Stimulated activated effector memory CD8-positive, alpha-beta T cell treated with anti-CD3 and anti-CD28 coated beads, Interleukin-12 subunit alpha, Interleukin-12 subunit beta, amount 100 ng/mL, for 72 hours (primary cell): ENCODE measurements around the gene OSBPL5.

Experiments used
- ATAC-seq: fragments of 150-1000 bp; cut with Tn5 transposase; 2 replicates; pipeline ENCODE4 v1.10.0; 2021
- DNase-seq, 2 donors: peaks; one replicate each; pipeline ENCODE4 v3.0.0; 2021 to 2022; ENCODE audit warnings: low spot score in 2 of 2
- H3K27ac Mint-ChIP-seq: one replicate; pipeline ENCODE4 v1.8.0; 2022; ENCODE audit warnings: mild to moderate bottlenecking, mixed read lengths
- H3K36me3 Mint-ChIP-seq: one replicate; pipeline ENCODE4 v1.8.0; 2022; ENCODE audit warnings: mild to moderate bottlenecking, mixed read lengths
- H3K4me1 Mint-ChIP-seq: one replicate; pipeline ENCODE4 v1.8.0; 2022; ENCODE audit warnings: mixed read lengths
- H3K4me3 Mint-ChIP-seq: one replicate; pipeline ENCODE4 v1.8.0; 2022; ENCODE audit warnings: mild to moderate bottlenecking, mixed read lengths
- H3K9me3 Mint-ChIP-seq: one replicate; pipeline ENCODE4 v1.8.0; 2022; ENCODE audit warnings: mixed read lengths

Gene OSBPL5

DNA sequence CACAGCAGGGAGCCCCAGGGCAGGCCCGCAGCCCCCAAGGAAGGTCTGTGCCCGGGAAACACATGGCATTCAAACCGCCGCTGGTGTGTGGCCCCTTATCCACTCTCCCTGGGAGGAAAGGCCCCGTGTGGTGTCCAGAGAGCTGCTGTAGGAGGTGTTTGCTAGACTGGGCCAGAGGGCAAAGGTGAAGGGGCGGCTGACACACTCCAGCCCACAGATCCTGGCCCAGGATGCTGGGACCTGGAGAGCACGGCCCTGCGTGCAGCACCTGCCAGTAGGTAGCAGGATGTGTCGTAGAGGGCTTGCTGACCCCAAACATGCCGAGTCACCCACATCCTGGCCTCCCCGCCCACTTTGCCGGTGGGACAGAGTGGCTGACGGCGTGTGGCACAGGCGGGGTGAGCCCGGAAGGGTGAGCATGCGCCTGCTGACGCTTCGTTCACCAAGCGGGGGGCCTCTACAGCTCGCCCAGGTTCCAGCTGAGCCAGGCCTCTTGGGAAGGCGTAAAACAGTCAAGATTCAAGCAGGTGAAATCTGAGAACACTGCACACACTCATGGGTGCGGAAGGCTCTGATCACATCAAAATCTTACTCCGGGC, 11.0 kb downstream of the OSBPL5 start:
- ATAC-seq (no peak), DNase-seq (no peak)
- no peak overlapping the region for H3K4me3 Mint-ChIP-seq
- peaks cover 62% of the 10 kb centered on the region for H3K4me1 Mint-ChIP-seq
- no peaks in the 10 kb centered on the region for H3K9me3 Mint-ChIP-seq
- no peak overlapping the region for H3K27ac Mint-ChIP-seq
- H3K36me3 Mint-ChIP-seq: no peaks in the 10 kb centered on the region

DNA sequence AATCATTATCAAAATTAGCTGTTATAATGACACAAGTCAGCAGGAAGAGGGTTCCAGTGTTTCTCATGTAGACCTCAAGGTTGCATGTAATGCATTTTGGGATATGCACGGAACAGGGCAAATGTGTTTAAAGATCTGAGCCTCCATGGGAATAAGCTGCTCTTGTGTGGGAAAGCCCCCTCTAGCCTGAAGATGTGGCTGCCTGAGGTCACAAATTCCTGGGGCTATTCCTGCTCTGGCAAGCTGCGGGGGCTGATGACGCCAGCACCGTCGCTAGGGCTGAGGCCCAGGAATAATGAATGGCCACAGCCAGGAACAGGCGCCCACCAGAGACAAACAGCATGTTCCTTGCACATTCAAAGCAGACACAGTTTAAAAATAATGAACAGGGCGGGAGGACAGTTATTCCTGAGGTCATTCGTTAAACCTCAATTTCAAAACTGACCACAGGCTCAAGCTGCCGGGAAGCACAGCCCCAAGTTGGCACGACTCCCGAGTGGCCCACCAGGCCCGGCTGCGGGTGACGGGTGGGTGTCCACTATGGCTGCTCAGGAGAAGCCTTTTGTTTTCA, 11.7 kb downstream of the OSBPL5 start:
- no peak for DNase-seq
- H3K4me1 Mint-ChIP-seq: peaks cover 59% of the 10 kb centered on the region
- ATAC-seq: no peak
- H3K4me3 Mint-ChIP-seq: no peak overlapping the region
- no peaks in the 10 kb centered on the region for H3K9me3 Mint-ChIP-seq
- no peaks in the 10 kb centered on the region for H3K36me3 Mint-ChIP-seq
- no peak overlapping the region for H3K27ac Mint-ChIP-seq

DNA sequence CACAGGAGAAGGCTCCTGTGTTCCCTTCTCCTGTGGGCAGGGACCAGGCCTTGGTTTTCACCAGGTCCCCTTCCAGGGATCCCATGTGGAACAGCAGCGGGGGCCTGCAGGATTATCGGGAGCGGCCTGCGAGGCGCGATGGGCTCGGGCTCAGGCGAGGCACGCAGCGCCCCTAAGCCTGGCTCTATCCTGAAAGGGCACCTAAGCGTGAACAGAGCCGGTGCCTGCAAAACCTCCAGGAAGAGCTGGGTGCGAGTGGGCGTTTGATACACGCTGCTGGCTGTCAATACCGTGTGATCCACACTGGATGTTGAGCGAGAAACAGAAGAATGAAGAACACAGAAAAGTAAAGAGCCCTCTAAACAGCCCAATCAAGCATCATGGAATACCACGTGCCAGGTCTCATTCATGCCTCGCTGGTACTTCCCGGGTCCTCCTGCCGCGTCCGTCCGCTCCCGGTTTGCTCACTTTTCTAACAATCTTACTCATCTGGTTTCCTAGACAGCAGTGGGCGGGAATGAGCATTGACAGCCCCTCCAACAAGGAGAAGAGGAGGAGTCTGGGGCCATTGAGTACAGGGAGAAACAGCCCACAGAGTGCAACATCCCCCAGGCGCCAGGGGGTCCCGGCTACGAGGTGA, 12.5 kb downstream of the OSBPL5 start:
- Mint-ChIP-seq H3K9me3 (no peaks in the 10 kb centered on the region), H3K4me3 (no peak overlapping the region), H3K27ac (no peak overlapping the region), H3K4me1 (peaks cover 59% of the 10 kb centered on the region), H3K36me3 (no peaks in the 10 kb centered on the region)
- ATAC-seq (no peak), DNase-seq (no peak)

DNA sequence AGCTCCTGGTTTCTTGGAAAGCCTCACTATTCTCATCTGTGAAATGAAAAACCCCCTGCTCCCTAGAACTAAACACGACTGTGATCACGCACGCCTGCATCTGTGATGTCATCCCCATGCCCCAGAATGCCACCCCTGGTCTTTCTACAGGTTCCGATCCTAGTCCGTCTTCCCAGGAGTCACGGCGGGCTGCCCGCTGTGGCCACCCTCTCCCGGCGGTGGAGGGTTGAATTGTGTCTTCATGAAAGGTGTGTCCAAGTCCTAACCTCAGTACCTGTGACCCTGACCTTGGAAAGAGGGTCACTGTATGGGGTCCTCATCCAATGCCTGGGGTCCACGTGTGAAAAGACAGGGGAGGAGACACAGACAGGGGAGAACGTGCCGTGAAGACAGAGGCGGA, 14.4 kb downstream of the OSBPL5 start:
- H3K4me1 Mint-ChIP-seq: peaks cover 45% of the 10 kb centered on the region
- H3K36me3 Mint-ChIP-seq: no peaks in the 10 kb centered on the region
- H3K9me3 Mint-ChIP-seq: no peaks in the 10 kb centered on the region
- peak overlapping the region; percentile 11 for H3K27ac Mint-ChIP-seq
- DNase-seq (no peak), ATAC-seq (no peak)
- no peak overlapping the region for H3K4me3 Mint-ChIP-seq

DNA sequence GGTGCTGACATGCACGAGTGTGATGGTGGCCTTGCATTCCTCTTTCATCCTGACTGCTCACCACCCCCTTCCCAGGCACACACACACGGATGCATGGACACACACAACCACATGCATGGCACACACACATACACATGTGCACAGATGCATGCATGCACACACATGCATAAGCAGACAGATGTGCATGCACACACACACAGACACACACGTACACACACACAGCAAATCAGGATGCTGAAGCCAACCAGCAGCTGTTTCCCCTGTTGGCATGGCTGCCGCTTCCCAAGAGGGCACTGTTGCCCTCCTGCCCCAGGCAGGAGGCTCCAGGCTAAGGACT, 15.3 kb downstream of the OSBPL5 start:
- DNase-seq (no peak), ATAC-seq (no peak)
- H3K27ac Mint-ChIP-seq: peak overlapping the region; percentile 69
- H3K4me3 Mint-ChIP-seq: no peak overlapping the region
- no peaks in the 10 kb centered on the region for H3K36me3 Mint-ChIP-seq
- H3K9me3 Mint-ChIP-seq: no peaks in the 10 kb centered on the region
- peaks cover 46% of the 10 kb centered on the region for H3K4me1 Mint-ChIP-seq

DNA sequence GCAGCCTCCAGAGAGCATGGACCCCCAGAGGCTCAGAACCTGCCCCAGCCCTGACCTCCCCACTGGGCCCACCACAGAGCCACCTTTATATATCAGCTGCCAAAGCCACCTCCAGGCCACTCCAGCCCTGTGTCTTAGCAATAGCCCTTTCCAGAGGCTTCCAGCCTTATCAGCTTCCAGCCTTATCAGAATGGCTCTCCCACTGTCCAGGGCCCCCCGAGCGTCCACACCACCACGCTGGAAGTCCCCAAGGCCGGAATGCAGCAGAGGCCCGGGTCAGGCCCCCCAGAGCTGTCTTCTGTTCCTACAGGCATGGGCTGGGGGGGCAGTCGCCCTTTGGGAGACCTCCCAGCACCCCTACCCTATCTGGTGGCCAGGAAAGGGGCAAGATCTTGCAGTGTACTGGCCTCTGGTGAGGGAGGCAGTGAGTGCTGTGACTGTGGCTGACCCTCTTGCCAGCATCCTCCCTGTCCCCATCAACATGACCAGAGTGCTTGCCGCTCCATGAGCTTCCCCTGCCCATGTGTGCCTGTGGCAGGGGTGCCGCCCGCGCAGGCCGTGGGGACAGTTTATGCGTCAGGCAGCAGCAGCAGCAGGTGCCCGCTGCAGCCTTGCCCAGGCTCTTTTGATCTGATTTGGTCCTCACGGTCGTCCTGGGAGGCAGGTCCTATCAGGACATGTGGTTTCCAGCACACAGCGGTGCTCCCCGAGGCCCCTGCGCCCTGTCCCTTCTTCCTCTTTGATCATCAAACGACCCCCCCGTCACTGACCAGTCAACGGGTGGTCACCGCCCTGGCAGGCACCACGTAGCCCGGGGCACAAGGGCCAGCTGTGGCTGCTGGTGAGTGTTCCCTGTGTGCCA, 15.9 kb downstream of the OSBPL5 start:
- Mint-ChIP-seq H3K4me3 (no peak overlapping the region), H3K4me1 (peaks cover 46% of the 10 kb centered on the region), H3K36me3 (no peaks in the 10 kb centered on the region), H3K9me3 (no peaks in the 10 kb centered on the region), H3K27ac (peak overlapping the region; percentile 69)
- no peak for ATAC-seq
- no peak for DNase-seq

DNA sequence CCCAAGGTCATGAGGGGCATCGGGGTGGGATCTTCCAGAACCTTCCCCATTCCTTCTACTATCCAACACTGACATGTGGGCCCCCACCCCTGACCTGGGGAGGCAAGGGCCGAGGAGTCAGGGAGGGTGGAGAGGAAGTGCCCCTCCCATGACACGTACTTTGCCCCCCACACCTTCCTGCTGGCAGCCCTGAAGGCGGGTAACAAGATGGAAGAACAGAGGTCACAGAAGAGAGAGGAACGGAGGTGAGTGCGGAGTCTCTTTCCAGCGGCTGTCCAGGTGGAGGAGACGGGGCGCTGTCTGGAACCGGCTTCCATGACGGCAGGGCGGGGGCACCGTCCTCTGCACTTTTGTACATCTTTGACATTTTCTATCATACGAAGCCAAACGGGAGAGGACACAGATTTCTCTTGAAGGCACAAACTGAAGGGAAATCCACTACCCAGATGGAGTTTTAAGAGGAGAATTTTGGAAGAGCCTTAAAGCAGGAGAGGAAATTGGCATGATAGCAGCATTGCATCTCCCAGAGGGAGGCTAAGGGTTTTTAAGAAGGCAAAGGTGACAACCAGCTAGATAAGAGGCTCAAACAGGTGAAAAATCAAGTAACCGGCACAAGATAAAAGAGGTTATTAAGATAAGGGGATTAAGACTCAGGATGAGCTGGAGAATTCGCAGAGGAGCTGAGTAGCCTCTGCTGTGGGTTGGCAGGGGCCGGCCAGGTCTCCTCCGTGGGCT, 16.7 kb downstream of the OSBPL5 start:
- Mint-ChIP-seq H3K4me3 (no peak overlapping the region), H3K9me3 (no peaks in the 10 kb centered on the region), H3K4me1 (peaks cover 46% of the 10 kb centered on the region), H3K27ac (peak overlapping the region; percentile 83), H3K36me3 (no peaks in the 10 kb centered on the region)
- no peak for ATAC-seq
- DNase-seq: no peak

DNA sequence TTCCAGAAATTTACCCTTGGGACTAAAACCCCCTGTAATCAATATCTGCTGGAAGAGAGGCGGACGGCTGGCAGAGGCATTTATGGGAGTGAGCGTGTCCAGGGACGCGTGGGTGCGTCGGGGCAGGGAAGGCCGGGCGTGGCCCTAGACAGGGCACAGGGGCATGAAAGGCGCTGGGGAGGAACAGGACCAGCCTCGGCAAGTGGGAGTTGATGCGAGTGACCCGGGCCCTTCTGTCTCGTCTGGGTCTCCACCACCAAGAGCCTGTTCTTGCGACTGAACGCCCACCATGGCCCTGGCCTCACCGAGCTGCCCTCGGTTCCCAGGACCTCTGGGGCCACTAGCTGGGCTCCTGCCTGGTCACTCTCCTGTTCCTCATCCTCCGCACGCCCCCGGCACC, 17.5 kb downstream of the OSBPL5 start:
- no peak overlapping the region for H3K27ac Mint-ChIP-seq

DNA sequence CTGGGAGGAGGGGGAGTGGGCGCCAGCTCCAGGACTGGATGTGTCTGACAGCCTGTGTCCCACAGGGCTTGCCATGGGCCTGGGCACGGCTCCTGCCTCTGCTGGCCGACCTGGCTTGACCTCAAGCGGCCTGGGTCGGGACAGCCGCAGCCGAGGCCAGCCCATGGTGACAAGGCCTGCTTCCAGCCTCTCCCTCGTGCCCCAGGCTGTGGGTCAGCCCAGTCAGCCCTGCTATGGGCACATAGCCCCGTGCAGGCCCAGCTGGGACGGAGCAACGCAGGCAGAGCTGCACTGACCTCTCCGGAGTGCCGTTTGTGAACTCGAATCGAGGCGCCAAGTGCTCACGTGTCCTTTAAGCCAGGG, 17.9 kb downstream of the OSBPL5 start:
- no peak overlapping the region for H3K4me3 Mint-ChIP-seq
- H3K9me3 Mint-ChIP-seq: no peaks in the 10 kb centered on the region
- H3K4me1 Mint-ChIP-seq: peaks cover 41% of the 10 kb centered on the region
- no peak for ATAC-seq
- H3K27ac Mint-ChIP-seq: no peak overlapping the region
- DNase-seq: no peak
- H3K36me3 Mint-ChIP-seq: no peaks in the 10 kb centered on the region

More for the DNA sequence above, 17.5 kb downstream of the OSBPL5 start:
- no peak for DNase-seq
- no peaks in the 10 kb centered on the region for H3K9me3 Mint-ChIP-seq
- no peaks in the 10 kb centered on the region for H3K36me3 Mint-ChIP-seq
- H3K4me1 Mint-ChIP-seq: peaks cover 41% of the 10 kb centered on the region
- no peak overlapping the region for H3K4me3 Mint-ChIP-seq
- no peak for ATAC-seq

DNA sequence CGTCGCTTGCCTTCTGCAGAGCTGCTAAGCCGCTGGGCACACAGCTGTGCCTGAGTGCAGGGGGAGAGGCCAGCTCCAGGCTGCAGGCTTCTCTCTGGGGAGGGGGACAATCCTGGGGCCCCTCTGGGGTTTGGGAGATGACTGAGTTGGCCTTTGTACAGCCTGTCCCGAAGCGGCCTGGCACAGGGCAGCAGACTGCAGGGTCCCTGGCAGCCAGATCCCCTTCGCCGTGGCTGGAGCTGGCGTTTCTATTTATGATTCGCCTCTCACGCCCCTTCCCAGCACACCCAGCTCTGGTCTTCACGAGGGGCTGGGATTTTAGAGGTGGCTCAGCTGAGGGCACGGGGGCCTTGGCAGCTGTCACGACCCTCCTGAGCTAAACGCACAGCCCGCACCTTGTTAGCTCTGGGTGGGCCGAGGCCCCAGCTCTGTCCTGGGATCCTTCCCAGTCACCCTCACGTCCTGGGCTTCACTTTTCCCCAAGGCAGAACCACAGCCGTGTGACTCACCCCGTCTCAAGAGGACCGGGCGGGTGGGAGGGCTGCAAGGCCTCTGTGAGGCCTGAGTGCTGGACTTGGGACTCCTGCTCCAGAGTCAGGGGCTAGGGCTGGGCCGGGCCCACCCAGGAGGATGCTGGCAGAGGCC, 18.4 kb downstream of the OSBPL5 start:
- no peak for ATAC-seq
- Mint-ChIP-seq H3K4me3 (no peak overlapping the region), H3K4me1 (peaks cover 40% of the 10 kb centered on the region), H3K27ac (no peak overlapping the region), H3K9me3 (no peaks in the 10 kb centered on the region), H3K36me3 (no peaks in the 10 kb centered on the region)
- no peak for DNase-seq

DNA sequence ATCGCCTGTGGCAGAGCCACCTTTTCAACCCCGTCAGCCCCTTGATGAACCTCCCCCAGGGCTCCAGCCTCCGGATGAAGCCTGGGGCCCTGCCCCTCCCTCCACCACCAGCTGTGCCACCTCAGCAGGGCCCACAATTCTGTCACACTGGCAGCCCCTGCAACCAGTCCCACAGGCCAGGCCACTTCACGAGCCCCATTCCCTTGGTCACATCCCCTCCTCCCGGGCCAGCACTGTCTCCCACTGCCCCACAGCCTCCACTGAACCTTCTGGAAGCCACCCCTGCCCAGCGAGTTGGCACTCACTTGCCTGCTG, 19.9 kb downstream of the OSBPL5 start:
- Mint-ChIP-seq H3K27ac (peak overlapping the region; percentile 40), H3K4me1 (peaks cover 32% of the 10 kb centered on the region), H3K4me3 (no peak overlapping the region), H3K36me3 (no peaks in the 10 kb centered on the region), H3K9me3 (no peaks in the 10 kb centered on the region)
- ATAC-seq: no peak
- DNase-seq: no peak

DNA sequence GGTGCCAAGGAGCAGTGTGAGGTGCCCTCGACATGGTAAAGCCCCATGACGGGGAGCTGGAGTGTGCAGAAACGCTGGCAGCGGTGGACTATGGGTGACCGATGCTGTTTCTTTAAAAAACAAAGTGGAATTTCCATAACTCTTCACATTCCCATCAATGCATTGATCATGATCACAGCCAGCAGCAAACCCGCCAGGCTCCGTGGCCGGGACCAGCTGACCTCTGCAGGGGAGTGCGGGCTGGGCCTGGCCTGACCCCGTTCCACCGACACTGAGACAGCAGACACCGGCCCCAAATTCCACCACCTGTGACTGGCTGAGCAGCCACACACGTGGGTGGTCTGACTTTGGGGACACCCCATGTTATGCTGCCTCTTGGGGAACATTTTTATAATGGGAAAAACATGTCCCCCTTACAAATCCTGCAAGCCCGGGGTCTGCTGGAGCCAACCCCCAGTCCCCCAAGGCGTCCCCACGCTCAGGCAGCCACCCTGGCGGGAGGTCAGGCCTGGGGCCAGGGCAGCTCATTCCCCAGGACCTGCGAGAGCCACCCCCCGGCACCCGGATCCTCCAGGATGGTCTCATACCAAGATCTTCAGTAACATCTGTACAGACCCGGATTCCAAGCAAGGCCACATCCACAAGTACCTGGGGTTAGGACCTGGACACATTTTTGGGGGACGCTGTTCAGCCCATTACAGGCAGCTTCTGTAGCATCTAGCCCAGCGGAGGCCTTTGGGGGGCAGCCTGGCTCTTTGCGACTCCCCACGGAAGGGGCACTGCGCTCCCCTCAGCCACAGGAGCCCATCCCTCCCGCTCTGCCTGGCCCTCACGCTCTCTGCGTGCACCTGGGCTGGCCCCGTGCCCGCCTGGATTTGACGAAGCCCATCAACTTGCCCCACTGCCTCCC, 20.6 kb downstream of the OSBPL5 start:
- Mint-ChIP-seq H3K27ac (peak overlapping the region; percentile 23), H3K4me1 (peaks cover 27% of the 10 kb centered on the region), H3K4me3 (no peak overlapping the region), H3K9me3 (no peaks in the 10 kb centered on the region), H3K36me3 (no peaks in the 10 kb centered on the region)
- DNase-seq (no peak), ATAC-seq (no peak)

DNA sequence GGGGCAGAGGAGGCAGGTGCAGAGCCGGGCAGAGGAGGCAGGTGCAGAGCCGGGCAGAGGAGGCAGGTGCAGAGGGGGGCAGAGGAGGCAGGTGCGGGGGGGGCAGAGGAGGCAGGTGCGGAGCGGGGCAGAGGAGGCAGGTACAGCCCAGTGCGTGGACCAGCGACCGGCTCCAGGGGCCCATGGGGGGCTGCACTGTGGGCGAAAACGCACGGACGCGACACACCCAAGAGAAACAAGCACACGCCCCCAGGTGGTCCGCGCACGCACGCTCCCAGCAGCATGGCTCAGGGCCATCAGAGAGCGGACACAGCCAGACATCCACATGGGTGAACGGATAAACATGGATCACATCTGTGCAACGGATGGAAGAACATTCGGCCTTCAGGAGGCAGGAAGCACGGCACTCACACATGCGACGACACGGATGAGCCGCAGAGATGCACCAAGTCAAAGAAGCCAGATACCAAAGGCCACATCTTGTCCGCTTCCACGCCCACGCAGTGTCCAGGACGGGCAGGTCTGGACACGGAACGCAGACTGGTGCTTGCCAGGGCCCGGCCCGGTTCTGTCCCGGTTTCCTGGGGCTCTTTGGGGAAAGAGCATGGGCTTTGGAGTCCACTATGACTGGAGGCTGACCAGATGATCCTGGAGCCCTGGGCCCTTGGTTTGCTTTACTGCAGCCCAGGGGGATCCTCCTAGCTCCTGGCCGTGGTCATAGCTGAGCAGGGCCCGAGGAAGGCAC, 21.8 kb downstream of the OSBPL5 start:
- DNase-seq (no peak), ATAC-seq (no peak)
- Mint-ChIP-seq H3K27ac (peak overlapping the region; percentile 23), H3K4me3 (no peak overlapping the region), H3K9me3 (no peaks in the 10 kb centered on the region), H3K36me3 (peaks cover 6% of the 10 kb centered on the region), H3K4me1 (peaks cover 25% of the 10 kb centered on the region)

DNA sequence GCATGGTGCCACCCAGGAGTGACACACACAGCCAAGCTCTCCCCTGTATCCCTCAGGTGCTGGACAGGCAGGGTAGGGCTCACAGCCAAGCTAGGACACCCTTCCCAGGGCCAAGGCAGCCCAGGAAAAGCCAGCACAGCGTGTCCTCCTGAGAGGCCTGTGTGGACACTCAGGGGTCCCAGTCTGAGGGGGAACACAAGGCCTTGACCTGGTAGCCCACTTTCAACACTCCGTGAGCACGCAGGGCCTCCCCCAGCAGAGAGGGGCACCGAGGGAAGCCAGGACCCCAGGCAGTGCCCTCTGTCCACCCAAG, 24.9 kb downstream of the OSBPL5 start:
- no peaks in the 10 kb centered on the region for H3K9me3 Mint-ChIP-seq
- peaks cover 46% of the 10 kb centered on the region for H3K4me1 Mint-ChIP-seq
- H3K36me3 Mint-ChIP-seq: peaks cover 11% of the 10 kb centered on the region
- ATAC-seq: no peak
- no peak overlapping the region for H3K4me3 Mint-ChIP-seq
- no peak for DNase-seq
- no peak overlapping the region for H3K27ac Mint-ChIP-seq
